OCI-LY1 (cell line): ENCODE measurements around the gene CNOT6L.

Experiments
- H2AFZ ChIP-seq: fragments of 200-600 bp; sonication (generic), shearing (Covaris generic); 2 replicates; pipeline ENCODE4 v1.6.0; 2014; ENCODE audit warnings: antibody characterized with exemption, mild to moderate bottlenecking, low read length
- H3F3A ChIP-seq: fragments of 200-600 bp; sonication (generic), shearing (Covaris generic); 2 replicates; pipeline ENCODE4 v1.6.0; 2014; ENCODE audit warnings: mild to moderate bottlenecking, antibody characterized with exemption, low read length, moderate library complexity; ENCODE audit not compliant: insufficient read depth
- H3K27ac ChIP-seq: fragments of 200-600 bp; sonication (generic); 2 replicates; pipeline ENCODE4 v1.5.1; 2014; ENCODE audit warnings: low read length, mixed run types, mild to moderate bottlenecking, low read depth; ENCODE audit not compliant: poor library complexity, severe bottlenecking
- H3K27me3 ChIP-seq: fragments of 200-600 bp; sonication (generic); 2 replicates; pipeline ENCODE4 v1.6.0; 2014; ENCODE audit warnings: antibody characterized with exemption, mild to moderate bottlenecking, low read length, moderate library complexity; ENCODE audit not compliant: insufficient read depth
- H3K36me3 ChIP-seq: fragments of 200-600 bp; sonication (generic); 2 replicates; pipeline ENCODE4 v1.6.1; 2014; ENCODE audit warnings: mild to moderate bottlenecking, antibody characterized with exemption, low read length, moderate library complexity, mixed read lengths; ENCODE audit not compliant: insufficient read depth
- H3K4me1 ChIP-seq: fragments of 200-600 bp; sonication (generic); 2 replicates; pipeline ENCODE4 v1.5.1; 2014; ENCODE audit warnings: mild to moderate bottlenecking, low read length, moderate library complexity; ENCODE audit not compliant: insufficient read depth, severe bottlenecking
- H3K4me2 ChIP-seq: fragments of 200-600 bp; sonication (generic), shearing (Covaris generic); 2 replicates; pipeline ENCODE4 v1.6.1; 2014; ENCODE audit warnings: low read length
- H3K4me3 ChIP-seq: fragments of 200-600 bp; sonication (generic); 2 replicates; pipeline ENCODE4 v1.5.1; 2014; ENCODE audit warnings: low read length, low read depth, mild to moderate bottlenecking, mixed read lengths; ENCODE audit not compliant: poor library complexity, severe bottlenecking
- H3K79me2 ChIP-seq: fragments of 200-600 bp; shearing (Covaris generic); 2 replicates; pipeline ENCODE4 v1.6.1; 2016; ENCODE audit warnings: mixed run types, low read length, mixed read lengths; ENCODE audit not compliant: insufficient read depth
- H3K9ac ChIP-seq: fragments of 200-600 bp; sonication (generic), shearing (Covaris generic); 2 replicates; pipeline ENCODE4 v1.6.1; 2014; ENCODE audit warnings: mild to moderate bottlenecking, low read length, mixed read lengths
- H3K9me2 ChIP-seq: fragments of 200-600 bp; sonication (generic), shearing (Covaris generic); 2 replicates; pipeline ENCODE4 v1.6.1; 2014; ENCODE audit warnings: low read depth, mild to moderate bottlenecking, low read length, mixed read lengths
- H3K9me3 ChIP-seq: fragments of 200-600 bp; shearing (Covaris generic); 2 replicates; pipeline ENCODE4 v1.6.1; 2014; ENCODE audit warnings: low read length, mixed read lengths
- H4K20me1 ChIP-seq: fragments of 200-600 bp; sonication (generic), shearing (Covaris generic); 2 replicates; pipeline ENCODE4 v1.6.0; 2016; ENCODE audit warnings: mild to moderate bottlenecking, low read length; ENCODE audit not compliant: insufficient read depth
- EZH2 ChIP-seq: fragments of 200-600 bp; sonication (generic), shearing (Covaris generic); IDR thresholded peaks from 2 replicates; pipeline ENCODE4 v1.8.0; 2017; ENCODE audit warnings: borderline replicate concordance, mixed run types, mild to moderate bottlenecking, antibody characterized with exemption, low read length, moderate library complexity, mixed read lengths
- TF ChIP-seq, protein P1 (sequence below): fragments of 200-600 bp; sonication (generic), shearing (Covaris generic); IDR thresholded peaks from 2 replicates; pipeline ENCODE4 v1.5.1; 2017; ENCODE audit warnings: mild to moderate bottlenecking, antibody characterized with exemption, low read length, moderate library complexity, mixed read lengths

CNOT6L gene

GRCh38 chr4:77798385-77798784, 20.8 kb downstream of the CNOT6L start:
- H4K20me1 ChIP-seq, result no peaks in the 10 kb centered on the region
- no peaks in the 10 kb centered on the region for H3F3A ChIP-seq
- peaks cover 8% of the 10 kb centered on the region; the same call in 1 of the 2 replicates for H3K9me3 ChIP-seq
- TF ChIP-seq EZH2, result no peak
- TF ChIP-seq, protein P1, sequence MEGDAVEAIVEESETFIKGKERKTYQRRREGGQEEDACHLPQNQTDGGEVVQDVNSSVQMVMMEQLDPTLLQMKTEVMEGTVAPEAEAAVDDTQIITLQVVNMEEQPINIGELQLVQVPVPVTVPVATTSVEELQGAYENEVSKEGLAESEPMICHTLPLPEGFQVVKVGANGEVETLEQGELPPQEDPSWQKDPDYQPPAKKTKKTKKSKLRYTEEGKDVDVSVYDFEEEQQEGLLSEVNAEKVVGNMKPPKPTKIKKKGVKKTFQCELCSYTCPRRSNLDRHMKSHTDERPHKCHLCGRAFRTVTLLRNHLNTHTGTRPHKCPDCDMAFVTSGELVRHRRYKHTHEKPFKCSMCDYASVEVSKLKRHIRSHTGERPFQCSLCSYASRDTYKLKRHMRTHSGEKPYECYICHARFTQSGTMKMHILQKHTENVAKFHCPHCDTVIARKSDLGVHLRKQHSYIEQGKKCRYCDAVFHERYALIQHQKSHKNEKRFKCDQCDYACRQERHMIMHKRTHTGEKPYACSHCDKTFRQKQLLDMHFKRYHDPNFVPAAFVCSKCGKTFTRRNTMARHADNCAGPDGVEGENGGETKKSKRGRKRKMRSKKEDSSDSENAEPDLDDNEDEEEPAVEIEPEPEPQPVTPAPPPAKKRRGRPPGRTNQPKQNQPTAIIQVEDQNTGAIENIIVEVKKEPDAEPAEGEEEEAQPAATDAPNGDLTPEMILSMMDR, result no peak
- no peak overlapping the region for H3K9ac ChIP-seq
- H3K4me1 ChIP-seq, result peaks cover 26% of the 10 kb centered on the region
- no peaks in the 10 kb centered on the region for H3K9me2 ChIP-seq
- no peak overlapping the region for H3K4me2 ChIP-seq
- no peaks in the 10 kb centered on the region for H3K27me3 ChIP-seq
- H3K36me3 ChIP-seq, result peaks cover 8% of the 10 kb centered on the region
- H3K4me3 ChIP-seq, result no peak overlapping the region
- H3K79me2 ChIP-seq, result peaks cover 98% of the 10 kb centered on the region
- no peak overlapping the region for H2AFZ ChIP-seq
- no peak overlapping the region for H3K27ac ChIP-seq

GRCh38 chr4:77797239-77797638, 21.9 kb downstream of the CNOT6L start:
- H3K27ac ChIP-seq, result no peak overlapping the region
- no peak overlapping the region for H3K9ac ChIP-seq
- peaks cover 8% of the 10 kb centered on the region; the same call in 1 of the 2 replicates for H3K9me3 ChIP-seq
- H3F3A ChIP-seq, result no peaks in the 10 kb centered on the region
- peaks cover 8% of the 10 kb centered on the region for H3K36me3 ChIP-seq
- no peak overlapping the region for H3K4me2 ChIP-seq
- H3K4me3 ChIP-seq, result no peak overlapping the region
- no peaks in the 10 kb centered on the region for H4K20me1 ChIP-seq
- H2AFZ ChIP-seq, result no peak overlapping the region
- H3K9me2 ChIP-seq, result no peaks in the 10 kb centered on the region
- TF ChIP-seq, protein P1, result no peak
- TF ChIP-seq EZH2, result no peak
- H3K4me1 ChIP-seq, result peaks cover 18% of the 10 kb centered on the region
- H3K27me3 ChIP-seq, result no peaks in the 10 kb centered on the region
- peaks cover 95% of the 10 kb centered on the region for H3K79me2 ChIP-seq

DNA sequence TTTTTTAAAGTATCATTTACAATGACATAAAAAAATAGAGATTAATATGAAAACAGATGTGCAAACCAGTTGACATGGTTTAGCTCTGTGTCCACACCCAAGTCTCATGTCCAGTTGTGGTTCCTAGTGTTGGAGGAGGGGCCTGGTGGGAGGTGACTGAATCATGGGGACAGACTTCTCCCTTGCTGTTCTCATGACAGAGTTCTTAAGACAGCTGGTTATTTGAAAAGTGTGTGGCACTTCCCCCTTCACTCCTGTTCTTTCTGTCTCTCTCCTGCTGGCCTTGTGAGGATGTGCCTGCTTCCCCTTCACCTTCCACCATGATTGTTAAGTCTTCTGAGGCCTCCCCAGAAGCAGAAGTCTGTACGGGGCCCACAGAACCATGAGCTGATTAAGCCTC, 23.8 kb downstream of the CNOT6L start:
- no peaks in the 10 kb centered on the region for H3F3A ChIP-seq
- no peaks in the 10 kb centered on the region for H4K20me1 ChIP-seq
- no peak overlapping the region for H3K4me3 ChIP-seq
- no peak overlapping the region for H3K4me2 ChIP-seq
- H3K9ac ChIP-seq, result no peak overlapping the region
- H3K9me2 ChIP-seq, result no peaks in the 10 kb centered on the region
- TF ChIP-seq EZH2, result no peak
- TF ChIP-seq, protein P1, result no peak
- H3K79me2 ChIP-seq, result peaks cover 92% of the 10 kb centered on the region
- no peak overlapping the region for H3K27ac ChIP-seq
- H2AFZ ChIP-seq, result no peak overlapping the region
- peaks cover 8% of the 10 kb centered on the region for H3K36me3 ChIP-seq
- H3K4me1 ChIP-seq, result no peaks in the 10 kb centered on the region
- no peaks in the 10 kb centered on the region for H3K27me3 ChIP-seq
- peaks cover 8% of the 10 kb centered on the region; the same call in 1 of the 2 replicates for H3K9me3 ChIP-seq
